HEK293T (cell line): Measurements from ENCODE around the gene DOCK2.

Experiments
- CTCF ChIA-PET: fragments of 350-600 bp; formaldehyde crosslinking; extraction: SDS; loops from one replicate; lab custom pipeline; 2021; ENCODE audit warnings: antibody characterized with exemption, inconsistent platforms; lab: Yijun Ruan, JAX
- POLR2A ChIA-PET: fragments of 350-600 bp; formaldehyde crosslinking; extraction: SDS; loops from one replicate; lab custom pipeline; 2020; ENCODE audit warnings: antibody characterized with exemption, inconsistent platforms; lab: Yijun Ruan, JAX
- DNase-seq: peaks from one replicate; pipeline ENCODE4 v3.0.0; 2012; ENCODE audit warnings: mixed read lengths; ENCODE audit errors: extremely low spot score
- ARNT ChIP-seq: fragments of 450-650 bp; IDR thresholded peaks from 2 replicates; pipeline ENCODE4 v1.6.1; 2017; ENCODE audit warnings: mild to moderate bottlenecking
- BHLHE40 ChIP-seq: fragments of 450-650 bp; IDR thresholded peaks from 2 replicates; pipeline ENCODE4 v1.6.1; 2016; ENCODE audit warnings: mild to moderate bottlenecking, moderate library complexity, borderline replicate concordance
- CTBP1 ChIP-seq: fragments of 450-650 bp; IDR thresholded peaks from 2 replicates; pipeline ENCODE4 v1.6.1; 2016; ENCODE audit warnings: borderline replicate concordance
- ELF4 ChIP-seq: fragments of 450-650 bp; IDR thresholded peaks from 2 replicates; pipeline ENCODE4 v1.6.1; 2017; ENCODE audit warnings: antibody characterized with exemption
- FOXA1 ChIP-seq: fragments of 450-650 bp; IDR thresholded peaks from 2 replicates; pipeline ENCODE4 v1.6.1; 2016; ENCODE audit warnings: mild to moderate bottlenecking
- FOXK2 ChIP-seq: fragments of 450-650 bp; IDR thresholded peaks from 2 replicates; pipeline ENCODE4 v1.6.1; 2016; ENCODE audit warnings: mild to moderate bottlenecking
- FOXM1 ChIP-seq: fragments of 450-650 bp; IDR thresholded peaks from 2 replicates; pipeline ENCODE4 v1.6.1; 2017; ENCODE audit warnings: mild to moderate bottlenecking, borderline replicate concordance
- HDGF ChIP-seq: fragments of 450-650 bp; IDR thresholded peaks from 2 replicates; pipeline ENCODE4 v1.6.1; 2017; ENCODE audit warnings: antibody characterized with exemption, borderline replicate concordance
- L3MBTL2 ChIP-seq: fragments of 450-650 bp; conservative IDR thresholded peaks from 2 replicates; pipeline ENCODE4 v1.6.1; 2016; ENCODE audit warnings: mild to moderate bottlenecking
- LEF1 ChIP-seq: fragments of 450-650 bp; IDR thresholded peaks from 2 replicates; pipeline ENCODE4 v1.6.1; 2017; ENCODE audit warnings: mild to moderate bottlenecking, borderline replicate concordance
- NFRKB ChIP-seq: fragments of 450-650 bp; IDR thresholded peaks from 2 replicates; pipeline ENCODE4 v1.6.1; 2016; ENCODE audit warnings: mild to moderate bottlenecking, moderate library complexity
- PKNOX1 ChIP-seq: fragments of 450-650 bp; IDR thresholded peaks from 2 replicates; pipeline ENCODE4 v1.6.1; 2016
- SP1 ChIP-seq: fragments of 450-650 bp; IDR thresholded peaks from 2 replicates; pipeline ENCODE4 v1.6.1; 2017
- SUZ12 ChIP-seq: fragments of 450-650 bp; IDR thresholded peaks from 2 replicates; pipeline ENCODE4 v1.6.1; 2016; ENCODE audit warnings: mild to moderate bottlenecking
- TARDBP ChIP-seq: fragments of 450-650 bp; IDR thresholded peaks from 2 replicates; pipeline ENCODE4 v1.6.1; 2016
- ZNF384 ChIP-seq: fragments of 450-650 bp; IDR thresholded peaks from 2 replicates; pipeline ENCODE4 v1.6.1; 2016

The DOCK2 gene

DNA sequence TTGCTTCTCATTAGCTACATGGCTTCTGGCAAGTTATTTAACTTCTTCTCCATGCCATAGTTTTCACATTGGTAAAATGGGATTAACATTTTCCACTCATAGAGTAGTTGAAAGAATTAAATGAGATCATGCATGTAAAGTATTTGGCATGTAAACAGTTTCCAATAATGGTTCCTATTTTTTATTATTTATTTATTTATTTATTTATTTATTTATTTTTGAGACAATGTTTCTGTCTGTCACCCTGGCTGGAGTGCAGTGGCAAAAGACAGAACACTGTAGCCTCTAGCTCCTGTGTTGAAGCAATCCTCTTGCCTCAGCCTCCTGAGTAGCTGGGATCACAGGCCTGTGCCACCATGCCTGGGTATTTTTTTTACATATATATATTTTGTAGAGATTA, 117.7 kb downstream of the DOCK2 start:
- DNase-seq, result no peak
- CTCF ChIA-PET, result no interaction called here
- POLR2A ChIA-PET, result no interaction called here
- TF ChIP-seq TARDBP (no peak), ARNT (no peak), HDGF (no peak), SP1 (no peak)

DNA sequence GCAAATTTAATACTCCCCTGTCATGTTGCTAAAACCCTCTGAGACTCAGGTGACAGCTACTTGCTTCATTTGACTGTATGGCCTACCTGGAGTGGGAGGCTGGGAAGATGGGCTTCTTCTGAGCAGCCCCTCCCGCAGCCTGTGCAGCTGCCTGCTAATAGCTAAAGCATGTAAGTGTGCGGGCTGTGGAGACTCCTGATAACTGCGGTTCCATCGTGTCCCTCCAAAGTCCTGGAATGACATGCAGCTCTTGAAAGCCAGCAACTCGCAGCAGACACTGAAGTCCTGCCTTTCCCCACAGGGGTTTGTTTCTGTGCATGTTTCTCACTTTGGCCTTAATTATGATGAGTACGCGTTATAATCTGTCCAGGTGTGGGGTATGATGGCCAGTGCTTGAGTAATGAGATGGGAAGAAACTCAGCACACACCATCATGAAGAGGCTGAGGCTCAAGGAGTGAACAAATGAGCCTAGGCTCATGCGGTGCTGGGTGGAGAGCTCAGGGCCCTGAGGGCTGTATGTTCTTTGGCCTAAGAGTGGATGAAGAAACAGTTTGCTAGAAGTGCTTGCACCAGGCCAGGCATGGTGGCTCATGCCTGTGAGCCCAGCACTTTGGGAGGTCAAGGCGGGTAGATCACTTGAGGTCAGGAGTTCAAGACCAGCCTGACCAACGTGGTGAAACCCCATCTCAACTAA, 119.1 kb downstream of the DOCK2 start:
- ChIA-PET POLR2A (no interaction called here), CTCF (no interaction called here)
- no peak for DNase-seq
- no peak for TF ChIP-seq BHLHE40

DNA sequence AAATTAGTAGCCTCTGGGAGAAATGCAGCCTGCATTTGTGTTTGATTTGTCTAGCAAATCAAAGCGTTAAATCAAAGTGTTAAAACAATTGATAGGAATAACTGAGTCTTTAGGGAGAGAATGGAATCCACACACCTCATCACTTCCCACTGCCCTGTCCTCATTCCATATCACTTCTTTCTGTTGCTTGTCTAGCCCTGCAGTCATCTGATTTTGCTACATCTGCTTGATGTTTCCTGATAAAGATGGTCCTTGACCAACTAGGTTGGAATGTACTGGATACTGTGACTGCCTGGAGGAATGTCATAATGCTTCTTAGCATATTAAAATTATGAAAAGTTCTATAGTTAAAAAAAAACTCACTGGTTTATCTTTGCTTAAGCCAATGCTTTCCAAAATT, 119.9 kb downstream of the DOCK2 start:
- no peak for DNase-seq
- TF ChIP-seq FOXA1 (no peak), ELF4 (no peak), FOXM1 (no peak), SP1 (no peak), HDGF (no peak)
- CTCF ChIA-PET, result no interaction called here
- POLR2A ChIA-PET, result no interaction called here

DNA sequence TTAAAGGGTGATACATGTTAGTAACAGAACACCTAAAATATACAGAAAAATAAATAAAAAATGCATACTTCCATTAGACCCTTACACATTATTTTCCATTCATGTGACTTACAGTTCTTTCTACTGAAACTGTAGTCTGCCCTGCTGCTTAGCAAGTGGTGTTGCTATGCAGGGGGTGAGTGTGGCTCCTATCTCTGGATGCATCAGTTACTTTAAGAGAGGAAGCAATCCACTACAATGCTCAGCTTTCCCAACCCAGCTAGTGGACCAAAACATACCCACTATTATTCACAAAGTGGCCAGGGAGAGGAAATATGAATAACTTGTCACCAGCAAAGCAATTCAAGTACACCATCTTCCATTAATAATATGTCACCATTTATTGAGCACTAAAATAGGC, 121.8 kb downstream of the DOCK2 start:
- TF ChIP-seq SUZ12 (no peak), FOXK2 (no peak), NFRKB (no peak), L3MBTL2 (no peak), PKNOX1 (no peak), ELF4 (no peak), FOXM1 (no peak), BHLHE40 (no peak), LEF1 (no peak), HDGF (no peak), CTBP1 (no peak), TARDBP (no peak)
- ChIA-PET CTCF (no interaction called here), POLR2A (no interaction called here)
- no peak for DNase-seq

GRCh38 chr5:169760229-169760628, 123.2 kb downstream of the DOCK2 start:
- ChIA-PET POLR2A (no interaction called here), CTCF (no interaction called here)
- no peak for DNase-seq
- TF ChIP-seq FOXM1, result no peak
- no peak for TF ChIP-seq HDGF
- no peak for TF ChIP-seq ELF4
- no peak for TF ChIP-seq ARNT
- TF ChIP-seq BHLHE40, result no peak
- no peak for TF ChIP-seq PKNOX1
- no peak for TF ChIP-seq NFRKB
- TF ChIP-seq TARDBP, result no peak
- TF ChIP-seq CTBP1, result no peak
- TF ChIP-seq L3MBTL2, result no peak
- TF ChIP-seq SP1, result no peak
- no peak for TF ChIP-seq SUZ12
- no peak for TF ChIP-seq FOXA1
- TF ChIP-seq FOXK2, result no peak
- TF ChIP-seq ZNF384, result no peak
- TF ChIP-seq LEF1, result no peak

- CTCF ChIA-PET, result no interaction called here
- no peak for DNase-seq
- POLR2A ChIA-PET, result no interaction called here
- TF ChIP-seq FOXA1 (no peak), ZNF384 (no peak), ELF4 (no peak), PKNOX1 (no peak), TARDBP (no peak), FOXK2 (no peak), FOXM1 (no peak), SUZ12 (no peak), LEF1 (no peak), L3MBTL2 (no peak), HDGF (no peak), SP1 (no peak), BHLHE40 (no peak), ARNT (no peak), NFRKB (no peak), CTBP1 (no peak)
Observed at GRCh38 chr5:169762338-169763095, 125.4 kb downstream of the DOCK2 start.
